Upper lobe of left lung (tissue), 6 donors: ENCODE results near the gene RBKS. TPM values are rescaled to one million over a fixed set of nuclear protein-coding genes. Genes with fewer than 3 reads are reported as not detected.

Experiments used
- ATAC-seq, 2 donors: fragments of 200-7000 bp; cut with Tn5 transposase; one replicate each; pipeline ENCODE4 v1.9.1; 2022; ENCODE audit warnings: mild to moderate bottlenecking in 2 of 2, moderate library complexity in 2 of 2; ENCODE audit not compliant: low FRiP score in 2 of 2
- DNase-seq, 2 donors: peaks; one replicate each; pipeline ENCODE4 v3.0.0-alpha.2; 2019 to 2020
- H3K27ac ChIP-seq, 4 donors: fragments of 200-600 bp; sonication (generic); one replicate each; pipeline ENCODE4 v1.5.1; 2016 to 2019
- H3K27me3 ChIP-seq, 4 donors: fragments of 200-600 bp; sonication (generic); one replicate each; pipeline ENCODE4 v1.5.1; 2017 to 2019
- H3K36me3 ChIP-seq, 4 donors: fragments of 200-600 bp; sonication (generic); one replicate each; pipeline ENCODE4 v1.5.1; 2016 to 2019
- H3K4me1 ChIP-seq, 4 donors: fragments of 200-600 bp; sonication (generic); one replicate each; pipeline ENCODE4 v1.5.1; 2018 to 2019
- H3K4me3 ChIP-seq, 4 donors: fragments of 200-600 bp; sonication (generic); one replicate each; pipeline ENCODE4 v1.5.1; 2017 to 2019; ENCODE audit warnings: mild to moderate bottlenecking in 2 of 4, moderate library complexity in 1 of 4
- H3K9me3 ChIP-seq, 4 donors: fragments of 200-600 bp; sonication (generic); one replicate each; pipeline ENCODE4 v1.5.1; 2018 to 2019
- EP300 ChIP-seq, 4 donors: sonication (generic); formaldehyde crosslinking; IDR thresholded peaks; one replicate each; pipeline ENCODE4 v1.5.1; 2017; ENCODE audit warnings: antibody characterized with exemption in 4 of 4, control low read depth in 2 of 4
- POLR2A ChIP-seq, 4 donors: fragments of 450-650 bp; IDR thresholded peaks; one replicate each; pipeline ENCODE4 v1.5.1; 2016 to 2017; ENCODE audit warnings: antibody characterized with exemption in 4 of 4, mild to moderate bottlenecking in 2 of 4
- POLR2AphosphoS5 ChIP-seq, 2 donors: sonication (generic); formaldehyde crosslinking; IDR thresholded peaks; one replicate each; pipeline ENCODE4 v1.5.1; 2017; ENCODE audit warnings: antibody characterized with exemption in 2 of 2
- WGBS, 2 donors: methylation state at CpG; one replicate each; pipeline ENCODE4 v1.1.5; 2017 to 2018; 5-methylcytosine and 5-hydroxymethylcytosine counted together
- total RNA-seq, 6 donors: library from RNA; depleted of rRNA in 4 of 6; stranded (reverse); fragments of >200 nt in 4 of 6; gene quantifications; one replicate each; pipeline versions ENCODE4 v1.1.0 to v1.2.1, GENCODE V29; 2016 to 2021
- TF ChIP-seq, protein P1 (sequence below), 6 experiments: fragments of 450-650 bp in 4 of 6; fragments of 200-600 bp in 2 of 6; sonication (generic) in 2 of 6; IDR thresholded peaks; one replicate each; pipeline ENCODE4 v1.5.1; 2016 to 2019; ENCODE audit warnings: antibody characterized with exemption in 6 of 6
- donor health status: DM: no; HTN: no; CAD: no; lungs with moderate emphysema.
- donor health status: DM: no; HTN: yes; CAD: no; lungs with severe emphysema.

The RBKS gene
- total RNA-seq, 6 donors from 2014 or later: 2.9 to 5.4 (median 3.2) TPM

DNA sequence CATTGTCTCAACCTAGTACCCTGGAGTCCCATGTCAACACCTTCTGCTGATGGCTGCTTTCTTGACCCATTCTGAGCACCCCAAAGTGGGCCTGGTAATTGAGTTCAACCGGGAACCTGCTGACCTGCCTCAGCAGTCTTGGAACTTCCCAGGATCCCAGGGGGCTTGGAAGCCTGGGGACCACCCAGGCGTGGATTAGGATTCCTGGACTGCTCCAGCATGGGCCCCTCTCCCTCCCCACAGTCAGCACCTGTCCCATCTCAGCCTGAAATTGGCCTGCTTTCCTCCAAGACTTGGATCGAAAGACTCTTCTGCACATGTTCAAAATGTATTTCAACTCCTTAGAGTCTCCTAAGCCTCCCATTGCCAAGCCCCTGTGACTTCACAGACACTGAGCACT is 134.1 kb downstream of the RBKS start:
- WGBS, 2 donors: 87 to 92% methylated on average over 3 of the region's 3 CpGs
- Histone ChIP-seq H3K36me3 (no peaks in the 10 kb centered on the region), H3K9me3 (no peaks in the 10 kb centered on the region), H3K4me1 (peaks cover 0 to 8% (median 0%) of the 10 kb centered on the region in 4 donors), H3K4me3 (no peak overlapping the region), H3K27me3 (no peaks in the 10 kb centered on the region), H3K27ac (no peak overlapping the region)
- TF ChIP-seq POLR2A (IDR thresholded peaks at IDR 0.05) (no peak), EP300 (IDR thresholded peaks at IDR 0.05) (no peak), POLR2AphosphoS5 (IDR thresholded peaks at IDR 0.05) (no peak)
- TF ChIP-seq, protein P1, sequence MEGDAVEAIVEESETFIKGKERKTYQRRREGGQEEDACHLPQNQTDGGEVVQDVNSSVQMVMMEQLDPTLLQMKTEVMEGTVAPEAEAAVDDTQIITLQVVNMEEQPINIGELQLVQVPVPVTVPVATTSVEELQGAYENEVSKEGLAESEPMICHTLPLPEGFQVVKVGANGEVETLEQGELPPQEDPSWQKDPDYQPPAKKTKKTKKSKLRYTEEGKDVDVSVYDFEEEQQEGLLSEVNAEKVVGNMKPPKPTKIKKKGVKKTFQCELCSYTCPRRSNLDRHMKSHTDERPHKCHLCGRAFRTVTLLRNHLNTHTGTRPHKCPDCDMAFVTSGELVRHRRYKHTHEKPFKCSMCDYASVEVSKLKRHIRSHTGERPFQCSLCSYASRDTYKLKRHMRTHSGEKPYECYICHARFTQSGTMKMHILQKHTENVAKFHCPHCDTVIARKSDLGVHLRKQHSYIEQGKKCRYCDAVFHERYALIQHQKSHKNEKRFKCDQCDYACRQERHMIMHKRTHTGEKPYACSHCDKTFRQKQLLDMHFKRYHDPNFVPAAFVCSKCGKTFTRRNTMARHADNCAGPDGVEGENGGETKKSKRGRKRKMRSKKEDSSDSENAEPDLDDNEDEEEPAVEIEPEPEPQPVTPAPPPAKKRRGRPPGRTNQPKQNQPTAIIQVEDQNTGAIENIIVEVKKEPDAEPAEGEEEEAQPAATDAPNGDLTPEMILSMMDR (IDR thresholded peaks at IDR 0.05): no peak
- no peak for DNase-seq
- no peak for ATAC-seq

DNA sequence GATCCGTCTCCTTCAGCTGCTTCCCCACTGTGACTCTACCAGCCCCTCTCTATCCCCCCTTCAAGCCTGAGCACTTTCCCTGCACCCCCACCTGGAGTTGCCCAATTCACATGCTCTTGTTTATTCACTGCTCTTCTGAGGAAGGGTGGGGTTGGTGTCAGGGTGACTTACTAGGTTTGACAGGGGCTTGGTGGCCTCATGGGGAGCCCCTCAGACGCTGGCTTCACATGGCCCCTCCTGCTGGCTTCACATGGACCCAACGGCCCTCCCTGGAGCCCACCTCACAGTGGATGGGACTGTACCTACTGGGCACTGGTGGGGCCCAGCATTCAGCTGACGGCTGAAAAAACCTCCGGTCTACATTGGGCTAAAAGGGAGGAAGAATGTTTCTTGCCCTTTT is 135.4 kb downstream of the RBKS start:
- no peak overlapping the region for H3K4me3 ChIP-seq
- DNase-seq (no peak), ATAC-seq (no peak)
- H3K36me3 ChIP-seq: no peaks in the 10 kb centered on the region
- no peaks in the 10 kb centered on the region for H3K9me3 ChIP-seq
- H3K4me1 ChIP-seq: peaks cover 0 to 8% (median 0%) of the 10 kb centered on the region in 4 donors
- no peaks in the 10 kb centered on the region for H3K27me3 ChIP-seq
- TF ChIP-seq POLR2A (IDR thresholded peaks at IDR 0.05) (no peak), EP300 (IDR thresholded peaks at IDR 0.05) (no peak), POLR2AphosphoS5 (IDR thresholded peaks at IDR 0.05) (no peak)
- TF ChIP-seq, protein P1 (IDR thresholded peaks at IDR 0.05): no peak
- no peak overlapping the region for H3K27ac ChIP-seq
- WGBS, 2 donors: 76 to 86% methylated on average over 5 of the region's 5 CpGs

DNA sequence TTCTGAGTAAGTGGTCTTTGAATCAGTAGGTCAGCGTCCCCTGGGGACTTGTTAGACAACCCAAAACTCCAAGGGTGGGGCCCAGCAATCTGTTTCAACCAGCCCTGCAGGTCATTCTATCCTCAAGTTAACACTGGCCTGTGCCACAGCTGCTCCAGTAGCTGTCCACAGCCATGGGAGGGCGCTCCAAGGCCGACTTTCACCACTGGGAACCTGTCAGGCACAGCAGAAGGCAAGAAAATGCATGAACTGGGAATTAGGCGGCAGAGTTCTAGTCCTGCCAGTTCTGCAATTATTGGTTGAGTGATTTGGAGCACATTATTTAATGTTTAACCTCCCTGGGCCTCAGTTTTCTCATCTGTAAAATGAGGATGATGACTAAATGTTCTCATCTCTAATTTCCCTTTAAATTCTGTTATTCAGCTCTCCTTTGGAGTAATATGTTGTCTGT is 136.0 kb downstream of the RBKS start:
- no peak for TF ChIP-seq POLR2A (IDR thresholded peaks at IDR 0.05)
- peak in 1 of 2 donors; percentile 45 for TF ChIP-seq POLR2AphosphoS5 (IDR thresholded peaks at IDR 0.05)
- no peak for TF ChIP-seq EP300 (IDR thresholded peaks at IDR 0.05)
- TF ChIP-seq, protein P1 (IDR thresholded peaks at IDR 0.05): peak; percentile 79 to 88 (median 85)
- DNase-seq: peak in 1 of 2 donors; percentile 92
- H3K9me3 ChIP-seq: no peaks in the 10 kb centered on the region

DNA sequence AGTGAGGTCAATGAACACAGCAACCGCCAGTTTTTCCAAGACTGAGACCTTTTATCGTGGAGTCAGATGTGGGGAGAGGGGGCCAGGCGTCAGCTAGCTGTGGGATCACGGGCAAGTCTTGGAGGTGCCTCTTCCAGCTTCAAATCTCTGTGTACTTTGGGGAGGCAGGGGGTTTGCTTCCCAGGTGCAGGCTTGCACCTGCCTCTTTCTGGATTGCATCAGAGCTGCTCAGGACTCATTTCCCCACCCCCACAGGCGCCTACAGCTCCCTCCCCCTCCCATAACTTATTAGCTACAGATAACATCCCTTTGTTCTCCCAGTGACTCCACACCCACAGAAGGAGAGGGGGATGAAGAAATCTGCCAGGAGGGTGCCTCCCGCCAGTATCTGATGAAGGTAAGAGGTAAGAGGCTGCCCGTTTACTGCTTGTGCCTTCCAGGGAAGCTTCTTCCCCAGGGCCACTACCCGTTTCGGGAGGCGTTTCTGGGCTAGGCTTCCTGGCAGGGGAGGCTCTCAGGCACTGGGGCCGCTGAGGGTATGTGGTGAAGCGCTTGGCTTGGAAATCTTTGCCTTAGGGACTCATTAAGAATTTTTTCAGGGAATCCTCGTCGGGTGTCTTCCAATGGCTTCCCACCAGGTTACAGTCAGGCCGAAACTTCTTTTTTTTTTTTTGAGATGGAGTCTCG is 137.5 kb downstream of the RBKS start:
- ATAC-seq (peak in 1 of 2 donors; percentile 73), DNase-seq (peak in 1 of 2 donors; percentile 67)
- WGBS, 2 donors: 71 to 76% methylated on average over 12 to 16 of the region's 16 CpGs
- TF ChIP-seq, protein P1 (IDR thresholded peaks at IDR 0.05): no peak
- peak in 1 of 4 donors; percentile 9 for TF ChIP-seq POLR2A (IDR thresholded peaks at IDR 0.05)
- Histone ChIP-seq H3K4me3 (peak overlapping the region in 1 of 4 donors; percentile 23), H3K9me3 (peaks cover 0 to 3% (median 0%) of the 10 kb centered on the region in 4 donors), H3K36me3 (no peaks in the 10 kb centered on the region), H3K27me3 (no peaks in the 10 kb centered on the region), H3K4me1 (peaks cover 0 to 8% (median 0%) of the 10 kb centered on the region in 4 donors), H3K27ac (peak overlapping the region in 3 of 4 donors; percentile 4 to 69 (median 63))

More for the DNA sequence above, 136.0 kb downstream of the RBKS start:
- ATAC-seq: peak; percentile 83 to 87
- Histone ChIP-seq H3K36me3 (no peaks in the 10 kb centered on the region), H3K27me3 (no peaks in the 10 kb centered on the region), H3K4me1 (peaks cover 0 to 8% (median 0%) of the 10 kb centered on the region in 4 donors), H3K4me3 (no peak overlapping the region), H3K27ac (no peak overlapping the region)
- WGBS, 2 donors: 29 to 37% methylated on average over 4 of the region's 4 CpGs
